DMS114 treated with DMSO at 0.1 percent for 48 hours (cell line): ENCODE data around the gene ITPR2.
"Not testable (repeated sequence)": the region's sequence is repeated elsewhere in the genome, so short reads cannot be mapped to it uniquely, and the experiment has no call there.

ENCODE experiments used
- DNase-seq: peaks from one replicate; lab custom pipeline; 2025; ENCODE audit not compliant: unreplicated experiment; lab: John Stamatoyannopoulos, UW

The ITPR2 gene

GRCh38 chr12:26633591-26634210, 199.3 kb downstream of the ITPR2 start:
- DNase-seq = no peak

- no peak for DNase-seq
Measured at GRCh38 chr12:26632756-26633155, 200.2 kb downstream of the ITPR2 start.

- no peak for DNase-seq
Measured at GRCh38 chr12:26631846-26632245, 201.1 kb downstream of the ITPR2 start.

GRCh38 chr12:26630546-26631027, 202.4 kb downstream of the ITPR2 start:
- DNase-seq = no peak

GRCh38 chr12:26629864-26630263, 203.1 kb downstream of the ITPR2 start:
- DNase-seq = no peak

- DNase-seq = no peak
Measured at GRCh38 chr12:26628234-26628633, 204.8 kb downstream of the ITPR2 start.

GRCh38 chr12:26627335-26627734, 205.7 kb downstream of the ITPR2 start:
- no peak for DNase-seq

- DNase-seq = no peak
Measured at GRCh38 chr12:26623136-26623535, 209.9 kb downstream of the ITPR2 start.

GRCh38 chr12:26622601-26623000, 210.4 kb downstream of the ITPR2 start:
- DNase-seq = no peak

GRCh38 chr12:26621932-26622331, 211.1 kb downstream of the ITPR2 start:
- no peak for DNase-seq

GRCh38 chr12:26620907-26621306, 212.1 kb downstream of the ITPR2 start:
- DNase-seq = no peak

GRCh38 chr12:26617513-26617912, 215.5 kb downstream of the ITPR2 start:
- DNase-seq = no peak

- DNase-seq = no peak
Measured at GRCh38 chr12:26614011-26614616, 218.9 kb downstream of the ITPR2 start.

- no peak for DNase-seq
Measured at GRCh38 chr12:26612203-26612602, 220.8 kb downstream of the ITPR2 start.

- no peak for DNase-seq
Measured at GRCh38 chr12:26611598-26611997, 221.4 kb downstream of the ITPR2 start.

GRCh38 chr12:26610774-26611173, 222.2 kb downstream of the ITPR2 start:
- DNase-seq = no peak

- no peak for DNase-seq
Measured at GRCh38 chr12:26609986-26610385, 223.0 kb downstream of the ITPR2 start.

GRCh38 chr12:26608706-26609105, 224.3 kb downstream of the ITPR2 start:
- no peak for DNase-seq

- DNase-seq = no peak
Measured at GRCh38 chr12:26608273-26608672, 224.7 kb downstream of the ITPR2 start.

GRCh38 chr12:26606911-26607310, 226.1 kb downstream of the ITPR2 start:
- no peak for DNase-seq

- not testable (repeated sequence) for DNase-seq
Measured at GRCh38 chr12:26604813-26605212, 228.2 kb downstream of the ITPR2 start.

- DNase-seq = no peak
Measured at GRCh38 chr12:26599096-26599695, 233.8 kb downstream of the ITPR2 start.
